ENCODE results near the gene APEH. TPM values are rescaled to one million over a fixed set of nuclear protein-coding genes. Genes with fewer than 3 reads are reported as not detected.
"Not testable (repeated sequence)": the region's sequence is repeated elsewhere in the genome, so short reads cannot be mapped to it uniquely, and the experiment has no call there.

APEH gene
- total RNA-seq, 1 donor from 2014 or later, result 124 TPM

DNA sequence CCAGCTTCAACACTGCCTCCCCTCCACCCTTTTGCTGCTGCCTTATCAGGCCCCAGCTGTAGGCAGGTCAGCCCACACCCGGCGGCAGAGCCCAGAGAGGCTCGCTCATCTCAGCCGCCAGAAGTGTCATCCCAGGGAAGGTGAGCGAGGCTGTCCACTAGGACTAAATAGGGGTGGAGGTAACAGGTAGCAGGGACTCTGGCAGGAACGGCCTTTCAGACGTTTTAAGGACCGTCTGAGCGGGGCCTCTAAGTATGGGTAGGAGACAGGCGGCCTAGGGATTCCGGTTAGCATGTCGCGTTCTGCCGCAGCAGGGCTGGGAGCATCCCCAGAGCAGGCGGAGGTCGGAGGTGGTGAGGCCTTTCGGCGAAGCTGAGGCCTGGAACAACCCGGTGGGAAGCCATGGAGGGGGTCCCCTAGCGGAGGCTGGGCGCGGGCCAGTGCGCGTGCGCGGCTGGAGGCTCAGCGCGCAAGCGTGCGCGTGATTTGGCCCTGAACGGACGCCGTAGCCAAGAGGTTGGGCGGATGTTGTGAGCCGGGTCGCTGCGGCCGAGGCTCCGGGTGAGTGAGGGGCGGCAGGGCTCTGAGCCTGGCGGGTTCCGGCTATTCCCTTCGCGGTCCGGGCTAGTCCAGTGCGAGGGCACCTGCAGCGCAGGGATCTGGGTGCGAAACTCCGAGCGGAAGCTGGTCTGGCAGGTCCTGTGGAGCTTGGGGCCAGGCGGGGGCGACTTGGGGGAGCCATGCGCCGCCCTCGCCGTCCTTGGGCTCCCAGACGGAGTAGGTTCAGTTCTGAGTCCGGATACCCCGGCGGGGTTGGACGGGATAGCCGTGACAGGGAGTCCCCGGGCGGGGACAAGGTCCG is 15.1 kb downstream of the APEH start, which contains the start of the genes MST1 and RNF123:
Gene MST1, minus strand, starts transcription at position 429 of the 862 bp plus-strand sequence. CDS start 783 bp downstream, outside the sequence.
Gene RNF123, plus strand, starts transcription at position 512 of the 862 bp plus-strand sequence. CDS start 1,609 bp downstream, outside the sequence.
- DNase-seq (ENCODE audit: low read depth), result peak; percentile 94

DNA sequence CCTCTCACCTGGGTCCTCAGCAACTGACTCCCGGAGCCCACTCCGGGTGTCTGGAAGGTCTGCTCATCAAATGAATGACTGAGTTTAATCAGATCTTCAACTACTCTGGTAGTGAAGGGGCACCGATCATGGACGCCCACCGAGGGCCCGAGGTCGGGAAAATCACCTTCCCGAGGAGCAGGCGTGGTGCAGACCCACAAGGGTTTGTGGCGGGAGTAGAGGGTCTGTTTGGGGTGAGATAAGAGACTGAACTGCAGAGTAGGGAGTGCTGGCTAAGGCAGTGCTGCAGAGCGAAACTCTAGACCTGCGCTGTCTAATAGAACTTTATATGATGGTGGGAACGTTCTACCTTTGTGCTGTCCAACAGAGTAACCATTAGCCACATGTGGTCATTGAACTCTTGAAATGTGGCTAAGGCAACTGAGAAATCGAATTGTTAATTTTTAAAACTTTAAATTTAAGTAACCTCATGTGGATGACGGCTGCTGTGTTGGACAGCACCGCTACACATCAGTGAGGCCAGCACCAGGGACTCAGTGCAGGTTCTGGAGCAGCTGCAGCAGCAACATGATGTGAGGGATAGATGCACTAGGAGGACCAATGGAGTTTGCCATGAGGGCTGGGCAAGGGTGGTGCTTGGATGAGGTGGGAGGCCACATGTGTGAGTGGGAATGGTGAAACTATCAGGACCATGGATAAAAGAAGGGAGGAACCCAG is 15.9 kb downstream of the APEH start:
- DNase-seq (ENCODE audit: low read depth), result not testable (repeated sequence)

DNA sequence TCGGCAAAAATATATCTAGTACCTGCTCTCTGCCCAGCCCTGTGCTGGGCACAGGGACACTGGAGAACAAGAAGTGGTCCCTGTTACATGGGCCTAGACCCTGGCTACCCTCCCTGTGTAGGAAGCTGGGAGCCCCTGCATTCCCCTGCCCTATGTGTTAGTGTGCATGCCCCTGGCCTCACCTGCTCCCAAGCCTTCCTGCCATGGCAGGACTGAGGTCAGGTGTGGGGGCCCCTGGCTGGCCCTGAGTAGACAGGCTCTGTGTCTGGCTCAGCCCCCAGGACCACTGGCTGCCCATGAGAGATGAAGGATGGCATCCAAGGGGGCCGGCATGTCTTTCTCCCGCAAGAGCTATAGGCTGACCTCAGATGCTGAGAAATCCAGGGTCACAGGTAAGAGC is 16.7 kb downstream of the APEH start:
- not testable (repeated sequence) for DNase-seq (ENCODE audit: low read depth)

DNA sequence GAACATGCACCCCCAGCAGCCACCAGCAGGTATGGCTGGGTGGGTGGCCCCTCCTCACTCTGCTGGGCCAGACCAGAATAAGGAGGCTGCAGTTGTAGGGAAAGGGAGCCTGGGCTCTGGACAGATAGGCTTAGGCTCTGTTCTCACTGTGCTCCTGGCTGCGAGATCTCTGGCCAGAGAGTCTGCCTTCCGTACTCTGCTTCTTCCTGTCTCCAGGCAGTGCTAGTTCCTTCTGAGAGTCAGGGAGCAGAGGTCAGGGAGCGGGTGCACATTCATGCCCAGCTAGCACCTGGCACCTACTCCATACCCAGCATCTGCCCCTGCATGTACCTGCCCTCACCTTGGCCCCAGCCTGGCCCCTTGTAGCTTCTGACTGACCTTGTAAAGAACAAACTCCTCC is 17.3 kb downstream of the APEH start:
- DNase-seq (ENCODE audit: low read depth), result not testable (repeated sequence)

DNA sequence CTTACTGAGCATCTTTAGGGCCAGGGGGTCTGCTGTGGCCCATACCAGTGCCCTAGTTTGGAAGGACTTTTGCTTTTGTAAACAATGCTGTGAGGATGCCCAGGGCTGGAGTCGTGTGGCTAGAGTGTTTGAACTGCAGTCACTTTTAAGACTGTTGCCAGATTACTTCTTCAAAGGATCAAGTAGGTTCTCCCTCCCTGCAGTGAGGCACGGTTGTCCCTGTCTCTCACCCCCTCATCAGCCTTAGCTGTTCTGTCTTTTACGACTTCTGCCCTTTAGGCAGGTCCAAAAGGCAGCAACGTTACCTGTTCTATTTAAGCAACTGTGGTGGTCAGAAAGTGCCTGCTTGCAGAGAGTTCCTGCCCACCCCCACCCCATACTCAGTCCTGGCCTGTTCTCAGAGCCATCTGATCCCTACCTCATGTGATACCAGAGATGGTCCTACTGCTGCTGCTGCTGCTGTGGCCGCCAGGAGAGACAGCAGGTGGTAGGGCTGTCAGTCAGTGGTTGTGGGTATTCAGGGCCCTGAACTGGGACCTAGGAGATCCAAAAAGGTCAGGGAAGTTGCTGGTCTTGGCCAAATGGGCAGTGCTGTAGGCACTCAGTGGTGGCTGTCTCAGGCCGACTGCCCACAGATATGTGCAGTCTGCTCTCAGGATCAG is 20.4 kb downstream of the APEH start:
- peak; percentile 91 for DNase-seq (ENCODE audit: low read depth)

DNA sequence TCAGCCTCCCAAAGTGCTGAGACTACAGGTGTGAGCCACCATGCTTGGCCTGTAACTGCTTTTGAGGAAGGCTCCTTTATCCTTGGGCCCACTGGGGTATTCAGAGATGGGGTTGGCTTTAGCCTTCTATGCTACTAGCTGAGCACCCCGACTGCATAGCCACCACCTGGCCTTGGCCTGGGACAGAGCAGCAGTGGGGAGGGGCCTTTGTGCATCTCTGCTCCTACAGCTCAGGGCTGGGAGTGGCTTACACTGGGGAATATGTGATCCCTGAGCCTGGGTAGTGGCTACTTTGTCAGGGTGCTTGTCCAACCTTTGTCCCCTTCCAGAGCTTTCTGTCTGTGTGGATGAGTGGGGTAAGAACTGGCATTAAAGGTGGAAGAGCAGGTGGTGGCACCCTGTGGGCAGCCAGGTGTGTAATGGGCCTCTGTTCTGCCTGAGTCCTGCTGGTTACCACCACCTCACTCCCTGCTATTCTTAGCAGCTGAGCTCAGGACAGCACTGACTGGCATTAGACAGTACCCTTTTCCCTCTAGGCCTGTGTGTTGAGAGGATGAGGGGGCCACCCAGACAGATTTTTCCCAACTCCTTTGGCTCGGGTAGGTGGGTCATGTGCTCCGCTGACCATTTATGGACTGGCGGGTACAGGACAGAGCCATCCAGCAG is 21.3 kb downstream of the APEH start:
- DNase-seq (ENCODE audit: low read depth), result not testable (repeated sequence)

DNA sequence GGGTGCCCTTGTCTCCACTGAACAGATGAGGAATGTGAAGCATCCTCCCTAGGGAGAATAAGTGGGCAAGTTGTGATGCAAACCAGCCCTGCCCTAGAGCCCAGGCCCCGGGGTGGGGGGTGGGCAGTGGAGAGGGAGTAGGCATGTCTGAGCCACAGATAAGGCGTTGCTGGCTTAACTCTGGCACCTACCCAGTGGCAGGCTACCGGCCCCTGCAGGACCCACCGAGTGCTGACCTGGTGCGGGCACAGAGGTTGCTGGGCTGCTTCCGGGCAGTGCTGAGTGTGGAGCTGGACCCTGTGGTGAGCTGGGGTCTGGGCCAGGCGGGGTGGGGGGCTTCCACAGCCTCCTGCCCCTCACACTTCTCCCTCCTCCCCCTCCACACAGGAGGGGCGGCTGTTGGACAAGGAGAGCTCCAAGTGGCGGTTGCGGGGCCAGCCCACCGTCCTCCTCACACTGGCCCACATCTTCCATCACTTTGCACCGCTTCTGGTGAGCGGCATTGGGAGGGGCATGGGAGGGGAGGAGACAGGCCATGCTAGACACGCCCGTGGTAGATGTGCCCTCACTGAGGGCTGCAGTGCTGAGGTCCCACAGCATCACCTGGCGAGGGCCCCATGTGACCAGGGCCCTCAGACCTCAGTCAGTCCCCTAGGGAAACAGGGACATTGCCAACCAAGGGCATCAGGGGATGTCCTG is 25.3 kb downstream of the APEH start:
- DNase-seq (ENCODE audit: low read depth), result peak; percentile 67

DNA sequence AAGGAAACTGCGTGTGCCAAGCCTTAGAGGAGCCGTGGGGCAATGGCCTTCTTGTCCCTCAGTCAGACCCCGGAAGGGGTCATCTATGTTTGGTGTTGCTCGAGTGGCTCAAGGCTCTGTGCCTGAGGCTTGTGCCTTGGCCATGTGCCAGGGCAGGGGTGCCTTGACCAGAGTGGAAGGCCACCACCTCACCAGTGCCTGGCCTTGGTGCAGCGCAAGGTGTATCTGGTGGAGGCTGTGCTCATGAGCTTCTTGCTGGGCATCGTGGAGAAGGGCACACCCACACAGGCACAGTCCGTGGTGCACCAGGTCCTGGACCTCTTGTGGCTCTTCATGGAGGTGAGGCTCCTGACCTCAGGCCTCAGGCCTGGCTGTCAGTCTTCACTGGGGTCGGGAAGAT is 25.9 kb downstream of the APEH start:
- DNase-seq (ENCODE audit: low read depth), result no peak

DNA sequence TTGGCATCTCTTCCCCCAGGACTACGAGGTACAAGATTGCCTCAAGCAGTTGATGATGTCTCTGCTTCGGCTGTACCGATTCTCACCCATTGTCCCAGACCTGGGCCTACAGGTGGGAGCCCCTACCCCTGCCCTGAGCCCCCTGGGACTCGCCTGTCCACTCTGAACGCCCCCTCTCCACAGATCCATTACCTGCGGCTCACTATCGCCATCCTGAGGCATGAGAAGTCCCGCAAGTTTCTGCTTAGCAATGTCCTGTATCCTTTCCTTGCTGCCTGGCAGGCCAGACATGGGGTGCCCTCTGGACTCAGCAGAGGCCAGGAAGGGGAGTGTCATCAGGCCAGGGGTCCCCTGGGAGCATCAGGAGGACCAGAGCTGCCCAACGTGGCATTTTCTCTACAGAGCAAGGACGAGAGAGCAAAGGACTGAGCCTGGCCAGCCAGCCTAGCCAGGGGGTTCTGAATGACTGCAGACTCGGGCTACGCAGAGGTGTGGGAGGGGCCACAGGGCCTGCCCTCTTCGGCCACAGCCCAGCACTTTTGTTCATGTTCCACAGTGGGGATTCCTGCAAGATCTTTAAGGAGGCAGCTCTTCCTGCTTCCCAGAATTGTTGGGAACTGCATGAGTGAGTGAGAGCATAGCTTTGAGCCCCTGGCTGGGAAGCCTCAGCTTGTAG is 26.4 kb downstream of the APEH start:
- no peak for DNase-seq (ENCODE audit: low read depth)

DNA sequence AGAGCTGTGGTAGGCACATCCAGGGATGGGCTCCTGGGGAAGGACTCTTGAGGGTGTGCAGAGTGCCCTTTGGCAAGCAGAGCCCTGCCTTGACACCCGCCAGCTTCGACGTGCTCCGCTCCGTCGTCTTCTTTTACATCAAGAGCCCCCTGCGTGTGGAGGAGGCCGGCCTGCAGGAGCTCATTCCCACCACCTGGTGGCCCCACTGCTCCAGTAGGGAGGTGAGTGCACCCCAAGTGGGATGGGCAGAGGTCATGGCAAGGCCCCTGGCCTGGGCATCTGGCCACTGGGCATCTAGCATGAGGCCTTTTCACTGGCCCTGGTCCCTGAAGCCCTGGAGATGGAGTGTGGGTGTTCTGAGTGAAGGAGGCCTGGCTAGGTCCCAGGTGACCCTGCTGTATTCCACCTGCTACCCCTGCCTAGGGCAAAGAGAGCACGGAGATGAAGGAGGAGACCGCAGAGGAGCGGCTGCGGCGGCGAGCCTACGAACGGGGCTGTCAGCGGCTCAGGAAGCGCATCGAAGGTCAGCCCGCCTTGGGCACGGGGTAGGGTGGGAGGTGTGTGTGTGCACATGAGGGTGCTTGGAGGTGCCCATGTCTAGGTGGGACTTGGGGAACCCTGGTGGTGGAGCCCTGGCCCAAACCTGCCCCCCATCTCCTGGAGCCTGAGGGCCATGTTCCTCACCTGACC is 27.4 kb downstream of the APEH start:
- DNase-seq (ENCODE audit: low read depth), result no peak

DNA sequence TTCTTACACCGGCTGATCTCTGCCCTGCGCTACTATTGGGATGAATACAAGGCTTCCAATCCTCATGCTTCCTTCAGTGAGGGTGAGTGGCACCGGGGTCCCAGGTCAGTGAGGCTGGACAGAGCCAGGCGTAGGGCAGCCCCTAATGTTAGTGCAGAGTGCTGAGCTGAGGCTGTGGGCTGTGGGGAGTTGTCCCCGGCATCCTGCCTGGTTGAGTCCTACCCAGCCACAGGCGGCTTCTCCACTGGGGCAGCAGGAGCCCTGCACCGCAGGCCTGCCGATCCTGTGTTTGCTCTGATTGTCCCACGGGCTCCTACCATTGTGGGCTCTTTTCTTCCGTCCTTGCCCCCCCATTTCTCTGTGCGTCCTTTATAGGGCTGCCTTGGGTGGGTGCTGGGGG is 28.5 kb downstream of the APEH start:
- no peak for DNase-seq (ENCODE audit: low read depth)

DNA sequence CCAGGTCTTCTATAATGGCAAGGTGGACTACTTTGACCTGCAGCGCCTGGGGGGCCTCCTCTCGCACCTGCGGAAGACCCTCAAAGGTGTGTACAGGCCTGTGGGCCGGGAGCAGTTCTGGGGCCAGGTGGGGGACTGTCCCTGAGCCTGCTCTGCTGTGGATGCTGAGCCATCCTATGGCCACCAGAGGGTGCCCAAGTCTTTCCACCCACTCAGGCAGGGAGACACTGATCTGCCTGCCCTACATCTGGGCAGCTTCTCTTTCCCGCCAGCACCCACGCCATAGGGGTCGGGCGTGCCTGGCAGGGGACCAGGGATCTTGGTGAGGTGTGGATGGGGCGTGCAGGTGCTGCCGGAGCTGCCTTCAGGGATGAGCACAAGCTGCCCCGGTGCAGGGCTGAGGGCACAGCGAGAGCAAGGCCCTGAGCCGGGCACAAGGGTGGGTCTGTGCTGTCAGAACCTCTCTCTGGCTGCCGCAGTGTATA is 29.3 kb downstream of the APEH start:
- DNase-seq (ENCODE audit: low read depth), result peak; percentile 75

DNA sequence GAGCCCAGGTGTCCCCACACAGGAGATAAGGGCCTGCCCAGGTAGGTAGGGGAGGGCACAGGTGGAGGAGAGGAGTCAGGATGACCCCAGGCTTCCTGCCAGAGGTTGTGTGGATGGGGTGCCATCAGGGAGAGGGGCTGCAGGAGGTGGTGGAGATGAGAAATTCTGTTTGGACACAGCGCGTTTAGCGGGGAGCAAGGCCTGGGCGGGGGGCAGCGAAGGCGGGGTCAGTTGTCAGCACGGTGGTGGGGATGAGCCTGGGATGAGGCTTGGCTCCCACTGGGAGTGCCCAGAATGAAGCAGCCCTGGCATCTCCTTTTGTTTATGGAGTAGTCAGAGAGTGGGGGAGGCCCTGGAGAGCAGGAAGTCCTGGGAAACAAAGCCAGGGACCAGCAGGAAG is 29.8 kb downstream of the APEH start:
- DNase-seq (ENCODE audit: low read depth), result no peak

DNA sequence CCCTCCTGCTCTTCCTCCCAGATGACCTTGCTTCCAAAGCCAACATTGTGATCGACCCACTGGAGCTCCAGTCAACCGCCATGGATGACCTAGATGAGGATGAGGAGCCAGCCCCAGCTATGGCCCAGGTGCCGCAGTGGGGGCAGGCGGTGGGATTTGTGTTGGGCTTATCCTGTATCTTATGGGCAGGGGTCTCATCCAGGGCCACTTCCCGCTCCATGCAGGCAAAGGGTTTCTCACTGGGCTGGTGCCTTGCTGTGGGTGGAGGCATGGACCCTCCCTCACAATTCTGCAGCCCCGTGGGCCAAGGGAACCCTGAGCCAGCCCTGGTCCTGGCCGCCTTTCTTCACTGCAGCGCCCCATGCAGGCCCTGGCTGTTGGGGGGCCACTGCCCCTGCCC is 30.5 kb downstream of the APEH start:
- DNase-seq (ENCODE audit: low read depth), result no peak

DNA sequence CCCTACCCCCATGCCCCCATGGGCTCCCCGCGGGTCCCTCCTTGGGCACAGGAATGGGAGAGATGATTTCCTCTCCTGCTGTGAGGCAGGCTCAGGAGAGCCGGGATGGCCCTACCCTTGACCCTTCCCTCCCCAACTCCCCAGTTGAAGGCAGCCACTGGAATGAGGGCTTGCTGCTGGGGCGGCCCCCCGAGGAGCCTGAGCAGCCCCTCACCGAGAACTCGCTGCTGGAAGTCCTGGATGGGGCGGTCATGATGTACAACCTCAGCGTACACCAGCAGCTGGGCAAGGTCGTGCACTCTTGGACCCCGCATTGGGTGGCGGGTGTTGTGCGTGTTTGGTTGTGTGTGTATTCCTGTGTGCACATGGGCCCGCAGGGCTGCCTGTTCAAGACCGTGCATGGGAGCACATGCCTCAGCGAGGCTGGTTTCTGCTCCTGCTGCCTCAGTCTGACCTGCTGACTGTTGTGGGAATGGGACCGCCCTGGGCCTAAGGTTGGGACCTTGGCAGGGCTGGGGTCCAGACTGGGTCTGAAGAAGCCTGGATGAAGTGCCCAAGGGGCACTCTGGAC is 31.3 kb downstream of the APEH start:
- no peak for DNase-seq (ENCODE audit: low read depth)

DNA sequence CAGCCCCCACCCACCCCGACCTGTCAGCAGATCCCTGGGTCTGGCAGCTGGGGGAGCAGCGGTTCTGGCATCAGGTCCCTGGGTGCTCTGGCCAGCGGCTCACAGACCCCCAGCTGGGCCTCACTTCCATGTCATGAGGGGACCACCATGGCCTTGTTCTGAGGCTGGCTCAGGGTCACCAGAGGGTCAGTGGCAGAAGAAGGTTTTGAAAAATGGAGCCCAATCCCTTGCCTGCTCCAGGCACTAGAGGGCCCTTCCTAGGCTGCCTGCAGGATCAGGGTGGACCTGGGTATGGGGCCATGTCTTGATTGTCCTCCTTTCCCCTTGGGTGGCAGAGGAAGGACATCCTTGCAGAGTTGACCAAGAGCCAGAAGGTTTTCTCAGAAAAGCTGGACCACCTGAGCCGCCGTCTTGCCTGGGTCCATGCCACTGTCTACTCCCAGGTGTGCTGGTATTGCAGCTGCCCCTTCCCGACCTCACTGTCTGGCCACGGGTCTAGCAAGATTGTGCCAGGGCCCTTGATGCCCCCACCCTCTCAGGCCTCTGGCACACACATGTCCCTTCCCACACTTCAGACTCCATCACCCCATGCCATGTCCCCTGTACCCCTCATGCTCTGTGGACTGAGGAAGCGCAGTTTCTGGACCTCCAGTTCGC is 32.4 kb downstream of the APEH start:
- DNase-seq (ENCODE audit: low read depth), result no peak

DNA sequence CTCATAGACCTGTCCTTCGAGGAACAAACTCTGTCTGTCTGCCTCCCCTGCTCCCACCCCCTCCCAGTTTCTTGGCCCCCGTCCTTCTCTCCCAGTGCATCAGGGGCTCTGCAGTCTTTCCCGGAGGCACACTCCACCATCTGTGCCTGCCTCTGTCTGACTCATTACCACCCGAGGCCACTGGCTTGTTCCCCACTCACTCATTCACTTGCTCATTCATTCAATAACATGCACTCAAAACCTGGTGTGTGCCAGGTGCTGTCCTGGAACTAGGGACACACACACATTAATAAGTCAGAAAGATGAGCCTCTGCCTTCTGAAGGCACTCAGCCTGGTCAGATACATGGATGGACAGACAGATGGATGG is 32.9 kb downstream of the APEH start:
- peak; percentile 45 for DNase-seq (ENCODE audit: low read depth)

DNA sequence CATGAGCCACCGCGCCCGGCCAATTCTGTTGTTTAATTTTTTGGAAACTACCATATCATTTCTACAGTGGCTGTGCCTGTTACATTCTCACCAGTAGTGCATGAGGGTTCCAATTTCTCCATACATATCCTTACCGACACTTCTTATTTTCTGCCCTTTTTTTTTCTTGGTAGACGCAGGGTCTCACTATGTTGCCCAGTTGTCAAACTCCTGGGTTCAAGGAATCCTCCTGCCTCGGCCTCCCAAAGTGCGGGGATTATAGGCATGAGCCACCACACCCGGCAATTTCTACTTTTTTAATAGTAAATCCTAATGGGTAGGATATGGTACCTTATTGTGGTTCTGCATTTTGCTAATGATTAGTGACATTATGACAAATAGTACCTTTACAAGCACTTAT is 35.7 kb downstream of the APEH start:
- DNase-seq (ENCODE audit: low read depth), result no peak
